ENCODE data around the gene IL3RA.
"Not testable (repeated sequence)": the region's sequence is repeated elsewhere in the genome, so short reads cannot be mapped to it uniquely, and the experiment has no call there.

IL3RA gene

DNA sequence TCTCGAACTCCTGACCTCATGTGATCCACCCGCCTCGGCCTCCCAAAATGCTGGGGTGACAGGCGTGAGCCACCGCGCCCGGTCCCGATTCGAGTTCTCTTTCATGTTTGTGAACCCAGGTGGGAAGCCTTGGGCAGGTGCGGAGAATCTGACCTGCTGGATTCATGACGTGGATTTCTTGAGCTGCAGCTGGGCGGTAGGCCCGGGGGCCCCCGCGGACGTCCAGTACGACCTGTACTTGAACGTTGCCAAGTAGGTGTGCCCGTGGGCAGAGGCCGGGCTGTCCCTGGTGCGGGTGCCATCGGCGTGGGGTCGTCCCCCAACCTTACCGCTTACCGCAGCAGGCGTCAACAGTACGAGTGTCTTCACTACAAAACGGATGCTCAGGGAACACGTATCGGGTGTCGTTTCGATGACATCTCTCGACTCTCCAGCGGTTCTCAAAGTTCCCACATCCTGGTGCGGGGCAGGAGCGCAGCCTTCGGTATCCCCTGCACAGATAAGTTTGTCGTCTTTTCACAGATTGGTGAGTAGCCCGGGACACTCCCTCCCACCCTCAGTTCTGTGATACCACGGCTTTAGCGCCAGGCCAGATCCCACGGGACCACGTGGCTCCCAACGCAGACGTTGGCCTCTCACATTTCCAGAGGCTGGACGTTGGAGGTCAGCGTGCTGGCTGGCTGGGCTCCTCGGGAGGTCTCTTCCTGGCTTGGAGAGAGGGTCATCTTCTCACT, 15.6 kb downstream of the IL3RA start:
- TF ChIP-seq JUND (IDR thresholded peaks at IDR 0.05; ENCODE audit: low read depth) = no peak
- no peak for DNase-seq (ENCODE audit: low read depth in 1 of 2, low spot score in 1 of 2)
- in situ Hi-C loops (cut with HindIII; ENCODE audit: low pct_unique_long_range_greater_than_20kb, low sequenced_read_pairs) = no loop called here

- in situ Hi-C loops (cut with HindIII; ENCODE audit: low pct_unique_long_range_greater_than_20kb, low sequenced_read_pairs) = no loop called here
- no peak for TF ChIP-seq JUND (IDR thresholded peaks at IDR 0.05; ENCODE audit: low read depth)
- DNase-seq (ENCODE audit: low read depth in 1 of 2, low spot score in 1 of 2) = peak in 1 of 2 experiments; percentile 64
These were observed 17.7 kb downstream of the IL3RA start for GRCh38 chrX:1354036-1355019.

GRCh38 chrX:1355131-1356046, 18.8 kb downstream of the IL3RA start:
- in situ Hi-C loops (cut with HindIII; ENCODE audit: low pct_unique_long_range_greater_than_20kb, low sequenced_read_pairs) = no loop called here
- peak in 1 of 2 experiments; percentile 79 for DNase-seq (ENCODE audit: low read depth in 1 of 2, low spot score in 1 of 2)
- no peak for TF ChIP-seq JUND (IDR thresholded peaks at IDR 0.05; ENCODE audit: low read depth)

DNA sequence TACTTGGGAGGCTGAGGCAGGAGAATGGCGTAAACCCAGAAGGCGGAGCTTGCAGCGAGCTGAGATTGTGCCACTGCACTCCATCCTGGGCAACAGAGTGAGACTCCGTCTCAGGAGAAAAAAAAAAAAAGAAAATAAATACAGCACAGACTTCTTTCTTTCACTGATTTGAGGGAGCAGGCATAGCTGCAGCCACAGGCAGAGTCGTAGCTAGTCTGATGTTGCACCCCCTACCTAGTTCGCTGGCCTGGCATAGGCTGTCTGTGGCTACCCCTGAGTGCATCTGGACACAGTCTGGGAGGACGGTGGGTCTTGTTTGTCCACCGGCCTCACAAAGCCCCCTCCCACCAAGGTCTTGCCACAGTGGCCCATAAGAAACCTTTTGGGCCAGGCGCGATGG, 21.4 kb downstream of the IL3RA start:
- no peak for TF ChIP-seq JUND (IDR thresholded peaks at IDR 0.05; ENCODE audit: low read depth)
- in situ Hi-C loops (cut with HindIII; ENCODE audit: low pct_unique_long_range_greater_than_20kb, low sequenced_read_pairs) = no loop called here
- DNase-seq (ENCODE audit: low read depth in 1 of 2, low spot score in 1 of 2) = no peak

- TF ChIP-seq JUND (IDR thresholded peaks at IDR 0.05; ENCODE audit: low read depth) = no peak
- no peak for DNase-seq (ENCODE audit: low read depth in 1 of 2, low spot score in 1 of 2)
- in situ Hi-C loops (cut with HindIII; ENCODE audit: low pct_unique_long_range_greater_than_20kb, low sequenced_read_pairs) = no loop called here
These were observed 22.4 kb downstream of the IL3RA start for GRCh38 chrX:1358793-1359476.

- DNase-seq (ENCODE audit: low read depth in 1 of 2, low spot score in 1 of 2) = no peak
- in situ Hi-C loops (cut with HindIII; ENCODE audit: low pct_unique_long_range_greater_than_20kb, low sequenced_read_pairs) = no loop called here
- TF ChIP-seq JUND (IDR thresholded peaks at IDR 0.05; ENCODE audit: low read depth) = no peak
These were observed 22.9 kb downstream of the IL3RA start for GRCh38 chrX:1359477-1359873.

DNA sequence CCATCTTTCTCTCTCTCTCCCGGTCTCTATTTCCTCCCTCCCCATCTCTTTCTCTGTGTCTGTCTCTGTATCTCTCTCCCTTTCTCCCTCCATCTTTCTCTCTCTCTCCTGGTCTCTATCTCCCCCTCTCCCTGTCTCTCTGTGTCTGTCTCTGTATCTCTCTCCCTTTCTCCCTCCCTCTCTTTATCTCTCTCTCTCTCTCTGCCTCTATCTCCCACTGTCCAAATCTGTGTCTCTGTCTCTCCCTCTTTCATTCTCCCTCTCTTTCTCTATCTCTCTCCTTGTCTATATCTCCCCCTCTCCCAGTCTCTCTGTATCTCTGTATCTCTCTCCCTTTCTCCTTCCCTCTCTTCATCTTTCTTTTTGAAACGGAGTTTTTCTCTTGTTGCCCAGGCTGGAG, 23.6 kb downstream of the IL3RA start:
- in situ Hi-C loops (cut with HindIII; ENCODE audit: low pct_unique_long_range_greater_than_20kb, low sequenced_read_pairs) = no loop called here
- TF ChIP-seq JUND (IDR thresholded peaks at IDR 0.05; ENCODE audit: low read depth) = no peak
- DNase-seq (ENCODE audit: low read depth in 1 of 2, low spot score in 1 of 2) = no peak

DNA sequence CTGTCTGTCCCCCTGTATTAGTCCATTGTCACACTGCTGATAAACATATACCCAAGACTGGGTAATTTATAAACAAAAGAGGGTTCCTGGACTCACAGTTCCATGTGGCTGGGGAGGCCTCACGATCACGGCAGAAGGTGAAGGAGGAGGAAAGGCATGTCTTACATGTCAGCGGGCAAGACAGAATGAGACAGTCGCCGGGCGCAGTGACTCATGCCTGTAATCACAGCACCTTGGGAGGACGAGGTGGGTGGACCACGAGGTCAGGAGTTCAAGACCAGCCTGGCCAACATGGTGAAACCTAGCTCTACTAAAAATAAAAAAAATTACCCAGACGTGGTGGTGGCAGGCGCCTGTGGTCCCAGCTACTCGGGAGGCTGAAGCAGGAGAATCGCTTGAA, 24.7 kb downstream of the IL3RA start:
- TF ChIP-seq JUND (IDR thresholded peaks at IDR 0.05; ENCODE audit: low read depth) = no peak
- DNase-seq (ENCODE audit: low read depth in 1 of 2, low spot score in 1 of 2) = no peak
- in situ Hi-C loops (cut with HindIII; ENCODE audit: low pct_unique_long_range_greater_than_20kb, low sequenced_read_pairs) = no loop called here

GRCh38 chrX:1361910-1362309, 25.3 kb downstream of the IL3RA start:
- no peak for DNase-seq (ENCODE audit: low read depth in 1 of 2, low spot score in 1 of 2)
- in situ Hi-C loops (cut with HindIII; ENCODE audit: low pct_unique_long_range_greater_than_20kb, low sequenced_read_pairs) = no loop called here
- TF ChIP-seq JUND (IDR thresholded peaks at IDR 0.05; ENCODE audit: low read depth) = no peak

DNA sequence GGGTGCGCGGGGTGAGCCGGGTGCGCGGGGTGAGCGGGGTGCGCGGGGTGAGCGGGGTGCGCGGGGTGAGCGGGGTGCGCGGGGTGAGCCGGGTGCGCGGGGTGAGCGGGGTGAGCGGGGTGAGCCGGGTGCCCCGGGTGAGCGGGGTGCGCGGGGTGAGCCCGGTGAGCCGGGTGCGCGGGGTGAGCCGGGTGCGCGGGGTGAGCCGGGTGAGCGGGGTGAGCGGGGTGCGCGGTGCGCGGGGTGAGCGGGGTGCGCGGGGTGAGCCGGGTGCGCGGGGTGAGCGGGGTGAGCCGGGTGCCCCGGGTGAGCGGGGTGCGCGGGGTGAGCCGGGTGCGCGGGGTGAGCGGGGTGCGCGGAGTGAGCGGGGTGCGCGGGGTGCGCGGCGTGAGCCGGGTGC, 29.8 kb downstream of the IL3RA start:
- DNase-seq (ENCODE audit: low read depth in 1 of 2, low spot score in 1 of 2); in situ Hi-C loops (cut with HindIII; ENCODE audit: low pct_unique_long_range_greater_than_20kb, low sequenced_read_pairs): not testable (repeated sequence)

- in situ Hi-C loops (cut with HindIII; ENCODE audit: low pct_unique_long_range_greater_than_20kb, low sequenced_read_pairs) = no loop called here
- TF ChIP-seq JUND (IDR thresholded peaks at IDR 0.05; ENCODE audit: low read depth) = no peak
- no peak for DNase-seq (ENCODE audit: low read depth in 1 of 2, low spot score in 1 of 2)
These were observed 31.8 kb downstream of the IL3RA start for GRCh38 chrX:1368385-1368698.

GRCh38 chrX:1378306-1378759, 41.7 kb downstream of the IL3RA start:
- in situ Hi-C loops (cut with HindIII; ENCODE audit: low pct_unique_long_range_greater_than_20kb, low sequenced_read_pairs) = no loop called here
- DNase-seq (ENCODE audit: low read depth in 1 of 2, low spot score in 1 of 2) = no peak
- TF ChIP-seq JUND (IDR thresholded peaks at IDR 0.05; ENCODE audit: low read depth) = no peak

All from T47D (cell line).